HG02623 (cell line): ENCODE results near the gene ME3.

Experiments
- ATAC-seq: cut with Tn5 transposase; IDR thresholded peaks from one replicate; pipeline ENCODE4 v1.9.1; 2021; ENCODE audit warnings: moderate library complexity; ENCODE audit not compliant: unreplicated experiment

The ME3 gene

GRCh38 chr11:86589856-86590589 is 82.4 kb downstream of the ME3 start:
- no peak for ATAC-seq

- no peak for ATAC-seq
These were observed 83.2 kb downstream of the ME3 start for GRCh38 chr11:86589204-86589603.

DNA sequence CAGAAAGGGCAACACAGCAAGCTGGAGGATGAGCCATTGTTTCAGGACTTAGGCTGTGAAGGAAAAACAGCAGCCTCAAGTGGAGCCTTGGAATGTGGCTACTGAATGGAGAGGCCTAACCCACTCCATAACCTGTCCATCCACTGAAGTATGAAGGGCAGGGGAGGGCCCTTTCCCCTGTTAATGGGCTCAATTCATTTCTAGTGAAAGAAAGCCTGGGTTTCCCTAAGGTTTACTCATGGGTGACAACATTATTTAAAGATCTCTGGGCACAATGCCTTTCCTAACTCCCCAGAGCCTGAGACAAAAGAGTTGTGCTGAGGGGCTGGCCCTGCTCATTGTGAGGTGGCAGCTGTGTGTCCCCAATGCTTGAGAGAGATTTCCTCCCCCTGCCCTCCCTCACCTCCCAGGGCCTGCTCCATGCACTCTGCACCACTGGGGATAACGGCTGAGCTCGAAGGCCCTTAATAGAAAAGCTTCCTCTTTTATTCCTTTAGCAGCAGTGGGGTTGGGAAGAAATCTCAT is 83.8 kb downstream of the ME3 start:
- ATAC-seq, result no peak

DNA sequence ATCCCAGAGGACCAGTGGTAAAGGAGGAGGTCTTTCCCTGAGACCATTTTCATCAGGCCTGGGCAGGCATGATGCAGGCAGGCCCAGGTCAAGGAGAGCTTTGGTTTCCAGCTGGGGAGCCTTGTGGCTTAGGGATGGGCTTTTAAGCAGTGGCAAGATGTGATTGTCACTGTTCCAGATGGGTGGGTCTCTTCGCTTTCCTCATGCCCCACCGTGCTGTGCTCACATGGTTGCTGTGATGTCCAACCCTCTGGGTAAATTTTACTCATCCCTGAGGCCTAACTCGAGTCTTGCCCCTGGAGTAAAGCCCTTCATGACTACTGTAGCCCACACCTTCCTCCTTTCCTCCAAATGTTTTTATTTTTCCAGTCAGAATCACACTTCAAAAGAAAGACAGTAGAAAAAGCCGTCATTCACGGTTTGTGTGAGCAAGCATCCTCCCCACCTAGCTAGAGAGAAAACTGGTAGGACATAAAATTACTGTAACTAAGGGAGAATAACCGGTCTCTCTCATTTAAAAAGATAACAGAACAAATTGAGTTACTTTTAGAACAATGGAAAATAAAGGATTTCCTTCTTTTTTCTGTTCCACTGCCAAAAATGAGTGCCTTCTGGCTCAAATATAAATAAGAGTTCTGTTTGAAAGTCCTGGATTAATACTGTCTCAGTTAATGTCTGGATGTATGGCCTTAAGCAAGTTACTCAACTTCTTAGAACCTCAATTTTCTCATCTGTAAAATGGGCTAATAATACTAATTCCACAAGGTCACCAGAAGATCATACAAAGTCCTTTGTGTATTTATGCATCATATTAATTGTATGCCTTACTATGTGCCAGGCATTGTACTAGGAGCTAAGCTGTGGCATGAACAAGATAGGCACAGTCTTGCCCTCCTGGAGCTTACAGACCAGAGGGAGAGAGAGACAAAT is 84.9 kb downstream of the ME3 start:
- no peak for ATAC-seq

DNA sequence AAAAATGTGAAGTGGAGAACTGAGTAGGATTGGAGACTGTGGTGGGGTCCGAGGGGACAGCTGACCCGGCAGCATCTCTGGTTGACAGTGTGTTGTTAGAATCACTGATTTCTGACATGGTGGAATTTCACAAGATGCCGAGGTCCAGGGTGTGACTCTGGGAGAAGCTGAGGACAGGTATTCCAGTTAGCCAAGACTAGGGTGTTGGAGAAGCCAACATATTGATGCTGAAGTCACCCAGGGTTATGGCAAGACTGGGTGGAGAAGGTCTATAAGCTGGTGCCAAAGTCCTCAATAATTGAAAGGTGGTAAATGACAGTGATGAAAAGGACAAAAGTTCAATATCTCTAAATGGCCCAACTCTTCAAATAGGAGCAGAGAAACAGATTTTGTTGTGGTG is 86.1 kb downstream of the ME3 start:
- ATAC-seq, result no peak

- no peak for ATAC-seq
These were observed 89.5 kb downstream of the ME3 start for GRCh38 chr11:86582898-86583297.

- no peak for ATAC-seq
These were observed 91.9 kb downstream of the ME3 start for GRCh38 chr11:86580535-86580934.

DNA sequence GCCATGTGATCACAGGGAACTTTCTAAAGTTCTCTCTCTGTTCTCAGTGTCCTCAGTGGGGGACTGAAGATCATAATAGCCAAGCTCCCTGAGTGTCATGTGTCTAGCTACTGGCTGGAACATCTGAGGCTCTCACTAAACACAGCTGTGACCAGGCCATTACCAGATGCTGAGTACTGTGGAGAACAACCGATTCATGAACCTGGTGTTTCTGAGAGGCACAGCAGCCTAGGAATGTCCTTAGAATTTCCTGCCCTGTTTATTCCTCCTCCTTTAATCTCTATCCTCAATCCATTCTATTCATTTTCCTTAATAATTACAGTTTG is 93.0 kb downstream of the ME3 start:
- no peak for ATAC-seq

DNA sequence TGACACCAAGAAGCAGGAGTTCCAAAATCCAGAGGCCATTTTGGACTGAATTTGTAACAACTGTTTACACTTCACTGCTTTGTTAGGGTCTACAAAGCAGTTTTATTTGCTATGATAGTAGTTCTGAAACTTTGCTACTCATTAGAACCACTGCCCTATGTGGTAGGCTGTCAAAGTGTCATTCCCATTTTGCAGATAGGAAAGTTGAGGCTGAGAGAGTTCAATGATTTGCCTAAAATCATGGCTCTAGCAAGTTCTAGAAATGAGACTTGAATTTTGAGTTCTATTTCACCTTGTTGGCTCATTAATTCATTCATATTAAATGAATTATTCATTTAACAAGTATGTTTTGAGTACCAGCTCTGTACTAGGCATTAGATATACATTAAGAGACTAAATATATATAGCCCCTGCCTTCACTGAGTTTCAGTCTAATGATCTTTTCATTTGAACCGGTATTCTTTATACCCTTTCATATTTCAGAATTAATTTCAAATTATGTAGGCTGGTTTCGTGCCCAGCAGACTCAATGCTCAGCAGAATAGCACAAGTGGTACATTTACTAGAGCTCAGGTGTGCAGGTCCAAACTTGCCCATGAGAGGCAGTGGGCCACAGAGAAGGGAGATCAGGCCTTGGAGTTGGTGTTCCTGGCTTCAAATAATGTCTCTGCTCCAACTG is 93.5 kb downstream of the ME3 start:
- no peak for ATAC-seq

- ATAC-seq, result no peak
These were observed 94.5 kb downstream of the ME3 start for GRCh38 chr11:86577644-86578636.

GRCh38 chr11:86576946-86577624 is 95.3 kb downstream of the ME3 start:
- no peak for ATAC-seq

- no peak for ATAC-seq
These were observed 96.5 kb downstream of the ME3 start for GRCh38 chr11:86575927-86576326.

DNA sequence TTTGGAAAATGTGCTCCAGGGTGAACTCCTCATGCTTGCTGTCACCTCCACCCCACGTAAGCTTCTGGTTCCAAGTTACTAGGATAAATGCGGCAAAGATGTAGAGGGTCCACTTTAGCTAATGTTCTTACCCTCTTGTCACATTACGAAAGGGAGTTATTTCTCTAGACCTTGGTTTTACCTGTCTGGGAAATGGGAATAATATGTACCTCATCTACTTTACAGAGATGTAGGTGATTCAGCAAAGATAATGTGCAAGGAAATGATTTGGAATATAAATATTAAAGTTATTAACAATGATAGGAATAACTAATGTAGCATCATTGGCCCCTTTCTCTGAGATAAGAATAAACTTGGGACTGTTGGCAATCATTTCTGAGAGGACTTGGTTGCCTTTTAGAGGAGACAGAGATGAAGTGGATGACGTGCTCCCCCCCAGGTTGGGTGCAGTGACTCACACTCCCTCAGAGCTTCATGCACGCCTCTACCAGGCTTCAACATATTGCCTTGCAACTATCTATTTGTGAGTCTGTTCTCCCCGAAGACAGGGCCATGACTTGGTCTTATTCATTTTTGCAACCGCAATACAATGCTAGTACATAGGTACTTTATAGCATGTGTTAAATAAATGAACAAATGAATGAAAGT is 97.1 kb downstream of the ME3 start:
- no peak for ATAC-seq

GRCh38 chr11:86574493-86575207 is 97.8 kb downstream of the ME3 start:
- no peak for ATAC-seq

GRCh38 chr11:86571273-86571948 is 101.0 kb downstream of the ME3 start:
- no peak for ATAC-seq

DNA sequence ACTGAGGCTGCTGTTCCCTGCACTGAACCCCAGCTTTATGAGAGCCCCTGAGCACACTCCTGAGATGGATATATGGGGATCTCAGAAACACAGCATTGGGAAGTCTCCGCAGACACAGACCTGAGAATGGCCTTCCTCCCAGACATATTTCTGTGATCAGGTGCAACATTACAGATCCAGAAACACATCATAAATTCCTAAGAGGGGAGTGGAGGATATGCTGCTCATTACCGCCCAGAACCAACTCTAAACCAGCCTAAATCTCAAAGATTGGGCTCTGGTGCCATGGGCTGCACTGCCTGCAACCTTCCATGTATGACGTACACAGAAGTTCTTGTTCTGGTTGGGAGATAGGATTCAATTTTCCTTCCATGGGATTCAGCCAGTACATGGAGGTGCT is 102.0 kb downstream of the ME3 start:
- ATAC-seq, result no peak

DNA sequence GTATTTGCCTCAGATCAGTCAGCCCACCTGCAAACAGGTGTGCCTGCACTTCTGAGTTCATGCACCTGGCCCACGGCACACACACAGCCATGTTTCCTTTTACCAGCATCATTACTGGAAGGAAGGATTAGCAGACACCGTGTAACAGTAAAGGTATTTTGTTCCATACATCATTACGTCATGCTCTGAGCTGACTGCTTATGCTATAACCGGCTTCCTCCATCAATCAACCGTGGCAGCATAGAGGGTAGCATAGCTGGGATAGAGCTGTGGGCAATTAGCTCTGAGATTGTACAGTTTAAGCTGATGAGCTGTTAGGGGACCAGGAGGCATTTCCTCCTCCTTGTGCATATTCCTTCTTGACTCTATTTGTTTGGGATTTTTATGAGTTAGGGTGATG is 102.4 kb downstream of the ME3 start:
- ATAC-seq, result no peak

DNA sequence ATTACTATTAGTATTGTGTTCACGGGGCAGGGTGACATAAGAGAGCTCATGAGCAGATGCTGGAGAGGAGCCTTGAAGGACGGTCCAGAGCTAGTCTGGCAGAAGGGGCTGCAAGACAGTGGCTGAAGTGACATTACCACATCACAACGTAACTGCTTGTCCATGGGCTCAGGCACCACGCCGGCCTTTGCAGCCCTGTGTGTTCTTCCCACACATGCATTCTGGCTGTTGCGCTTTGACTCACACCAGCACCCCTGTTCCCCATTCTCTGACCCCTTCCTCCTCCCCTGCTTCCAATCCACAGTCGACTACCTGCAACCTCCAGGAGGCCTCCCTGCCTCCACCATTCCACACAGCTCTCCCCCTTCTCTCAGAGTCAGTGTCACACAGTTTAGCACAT is 103.3 kb downstream of the ME3 start:
- ATAC-seq, result no peak
